Activated naive CD8-positive, alpha-beta T cell treated with anti-CD3 and anti-CD28 coated beads, Interleukin-2, amount 10 ng/mL, durations not matched to agents 7 days and 5 days (primary cell): ENCODE data around the gene MR1. TPM values are rescaled to one million over a fixed set of nuclear protein-coding genes. Genes with fewer than 3 reads are reported as not detected.
"Not testable (repeated sequence)": the region's sequence is repeated elsewhere in the genome, so short reads cannot be mapped to it uniquely, and the experiment has no call there.

Experiments used
- ATAC-seq: fragments of 150-1000 bp; cut with Tn5 transposase; one replicate; pipeline ENCODE4 v1.10.0; 2021; ENCODE audit warnings: low read depth, moderate library complexity
- POLR2A ChIA-PET: fragments of 350-600 bp; sonication (Branson Sonifier 250); formaldehyde crosslinking; loops from one replicate; lab custom pipeline; 2021; ENCODE audit warnings: antibody characterized with exemption; lab: Charles Lee
- DNase-seq: peaks from one replicate; pipeline ENCODE4 v3.0.0; 2021
- H3K27ac Mint-ChIP-seq: one replicate; pipeline ENCODE4 v1.8.0; 2022; ENCODE audit warnings: mild to moderate bottlenecking, mixed read lengths
- H3K27me3 Mint-ChIP-seq: one replicate; pipeline ENCODE4 v1.8.0; 2022; ENCODE audit warnings: mild to moderate bottlenecking, moderate library complexity, mixed read lengths
- H3K36me3 Mint-ChIP-seq: one replicate; pipeline ENCODE4 v1.8.0; 2021; ENCODE audit warnings: mild to moderate bottlenecking, mixed read lengths
- H3K4me1 Mint-ChIP-seq: one replicate; pipeline ENCODE4 v1.8.0; 2021; ENCODE audit warnings: mixed read lengths
- H3K4me3 Mint-ChIP-seq: one replicate; pipeline ENCODE4 v1.8.0; 2022; ENCODE audit warnings: mild to moderate bottlenecking, moderate library complexity, mixed read lengths
- H3K9me3 Mint-ChIP-seq: one replicate; pipeline ENCODE4 v1.8.0; 2021; ENCODE audit warnings: mixed read lengths
- total RNA-seq, 2 experiments: library from RNA; stranded (reverse); gene quantifications; one replicate each; pipeline ENCODE4 v1.2.3, GENCODE V29; 2021

MR1 gene
- total RNA-seq, 2 experiments from 2014 or later = 39.2 to 40.0 TPM

DNA sequence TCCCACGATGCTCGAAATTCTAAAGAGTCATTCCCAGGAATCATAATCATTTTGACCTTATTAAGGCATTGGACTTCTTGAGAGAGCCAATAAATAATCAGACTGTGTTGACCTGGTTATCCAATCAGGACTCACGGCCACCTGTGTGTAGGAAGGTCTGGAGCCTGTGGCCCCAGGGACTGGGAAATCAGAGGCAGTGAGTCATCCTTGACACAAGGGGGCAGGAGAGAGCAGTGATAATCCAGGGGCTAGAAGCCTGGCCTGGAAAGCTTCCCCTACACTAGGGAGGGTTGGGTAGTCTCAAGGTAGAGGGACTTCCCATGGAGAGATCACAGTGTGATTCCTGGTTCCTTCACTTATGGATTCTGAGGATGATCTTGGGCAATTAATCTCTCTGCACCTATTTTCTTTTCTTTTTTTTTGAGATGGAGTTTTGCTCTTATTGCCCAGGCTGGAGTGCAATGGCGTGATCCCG lies 4.7 kb downstream of the MR1 start:
- DNase-seq = peak; percentile 46
- Mint-ChIP-seq H3K27ac (no peak overlapping the region), H3K4me3 (no peak overlapping the region), H3K27me3 (no peaks in the 10 kb centered on the region), H3K4me1 (peaks cover 67% of the 10 kb centered on the region), H3K36me3 (peaks cover 22% of the 10 kb centered on the region), H3K9me3 (no peaks in the 10 kb centered on the region)
- peak; percentile 54 for ATAC-seq
- POLR2A ChIA-PET = interaction anchor here (1.0 to 1.9 kb wide), 4 partner anchors 52 to 536 kb away, joined by 3 to 6 read pairs (median 4); partner anchors contain the start of gene ACBD6

DNA sequence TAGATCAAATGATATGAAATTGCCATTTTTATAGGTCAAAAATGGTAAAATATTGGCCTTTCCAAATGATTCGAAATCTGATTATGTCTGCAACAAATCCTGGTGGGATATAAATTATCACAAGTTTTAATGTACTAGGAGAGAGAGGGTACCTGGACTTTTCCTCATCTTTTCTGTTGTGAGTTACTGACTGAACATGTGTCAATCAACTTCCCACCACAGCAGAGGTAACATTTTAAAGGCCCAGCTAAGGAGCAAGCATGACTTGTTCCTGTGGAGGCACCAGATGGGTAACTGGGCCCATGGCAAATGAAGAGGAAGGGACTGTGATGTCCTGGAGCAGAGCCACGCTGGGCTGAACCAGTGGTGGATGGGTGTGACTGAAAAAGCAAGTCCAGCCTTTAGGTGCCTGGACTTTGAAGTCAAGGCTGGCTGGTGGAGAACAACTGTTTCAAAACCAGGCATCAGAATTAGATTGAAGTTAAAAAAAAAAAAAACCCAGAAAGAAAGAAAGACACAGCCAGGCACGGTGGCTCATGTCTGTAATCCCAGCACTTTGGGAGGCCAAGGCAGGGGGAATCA lies 6.6 kb downstream of the MR1 start:
- Mint-ChIP-seq H3K27me3 (no peaks in the 10 kb centered on the region), H3K4me3 (no peak overlapping the region), H3K27ac (no peak overlapping the region), H3K36me3 (peaks cover 25% of the 10 kb centered on the region), H3K4me1 (peaks cover 72% of the 10 kb centered on the region), H3K9me3 (no peaks in the 10 kb centered on the region)
- ATAC-seq (no peak), DNase-seq (no peak)
- POLR2A ChIA-PET = interaction anchor here (0.5 kb wide), 1 partner anchor 17 kb away, joined by 5 read pairs; no protein-coding TSS in a partner anchor

DNA sequence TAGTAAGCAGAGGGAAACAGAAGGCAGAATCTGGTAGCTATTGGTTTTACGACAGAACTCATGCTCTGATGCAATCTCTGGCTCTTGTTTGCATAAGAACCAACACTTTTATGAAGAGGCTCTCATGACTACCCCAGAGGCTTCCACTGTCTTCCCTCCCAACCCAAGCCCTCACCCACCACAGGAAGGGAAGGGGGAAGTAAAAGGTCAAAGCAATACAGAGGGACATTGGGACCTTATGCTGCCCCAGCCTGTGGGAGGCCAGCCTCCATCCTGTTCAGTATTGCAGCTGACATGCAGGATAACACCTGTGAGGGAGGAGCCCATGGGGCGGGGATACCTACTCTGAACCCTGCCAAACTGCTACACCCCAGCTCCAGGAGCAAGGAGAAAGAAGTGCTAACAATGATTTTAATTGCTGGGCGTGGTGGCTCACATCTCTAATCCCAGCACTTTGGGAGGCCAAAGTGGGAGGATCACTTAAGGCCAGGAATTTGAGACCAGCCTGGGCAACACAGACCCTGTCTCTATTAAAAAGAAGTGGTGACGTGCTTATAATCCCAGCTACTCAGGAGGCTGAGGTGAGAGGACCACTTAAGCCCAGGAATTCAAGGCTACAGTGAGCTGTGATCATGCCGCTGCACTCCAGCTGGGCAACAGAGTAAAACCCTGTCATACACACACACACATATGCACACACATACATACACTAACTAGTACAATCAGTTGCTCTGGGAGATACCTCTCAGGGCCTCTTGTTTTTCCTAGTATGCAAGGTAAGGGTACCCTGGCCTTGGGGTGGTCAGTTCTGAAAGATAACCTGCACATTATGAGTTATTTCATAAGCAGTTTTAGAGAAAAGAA lies 9.5 kb downstream of the MR1 start:
- Mint-ChIP-seq H3K9me3 (no peaks in the 10 kb centered on the region), H3K36me3 (peaks cover 29% of the 10 kb centered on the region), H3K27ac (peak overlapping the region; percentile 63), H3K4me3 (no peak overlapping the region), H3K27me3 (no peaks in the 10 kb centered on the region), H3K4me1 (peaks cover 50% of the 10 kb centered on the region)
- no peak for ATAC-seq
- no peak for DNase-seq
- POLR2A ChIA-PET = interaction anchor here (1.0 to 1.6 kb wide), 3 partner anchors 9 to 21 kb away, joined by 3 to 4 read pairs (median 3); no protein-coding TSS in a partner anchor

DNA sequence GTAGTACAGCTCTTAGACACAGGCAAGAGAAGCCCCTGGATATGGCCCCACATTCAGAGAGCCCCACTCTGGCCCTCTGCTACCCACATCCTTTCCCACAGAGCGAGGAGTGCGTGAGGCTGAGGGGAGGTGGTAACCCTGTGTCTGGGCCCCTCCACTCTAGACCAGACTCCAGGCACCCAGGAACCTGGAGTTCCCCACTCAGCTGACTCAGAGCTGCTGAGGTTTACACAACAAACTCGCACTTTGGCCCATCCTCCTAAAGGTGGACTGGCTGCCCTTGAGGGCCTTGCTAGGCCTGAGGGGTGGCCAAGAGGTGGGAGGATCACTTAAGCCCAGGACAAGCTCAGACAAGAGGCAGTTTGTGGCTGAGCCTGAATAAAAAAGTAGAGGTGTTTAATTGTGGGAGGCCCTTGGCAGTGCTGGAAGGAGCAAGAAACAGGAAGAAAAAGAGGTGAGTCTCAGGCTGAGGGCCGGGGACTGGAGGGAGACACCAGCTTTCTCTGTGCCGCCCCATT lies 10.7 kb downstream of the MR1 start:
- Mint-ChIP-seq H3K4me3 (peak overlapping the region; percentile 43), H3K27me3 (no peaks in the 10 kb centered on the region), H3K9me3 (no peaks in the 10 kb centered on the region), H3K27ac (peak overlapping the region; percentile 77), H3K4me1 (peaks cover 43% of the 10 kb centered on the region), H3K36me3 (peaks cover 25% of the 10 kb centered on the region)
- POLR2A ChIA-PET = interaction anchor here (1.0 to 1.5 kb wide), 2 partner anchors 10 to 12 kb away, joined by 3 read pairs; no protein-coding TSS in a partner anchor
- DNase-seq (peak; percentile 54), ATAC-seq (peak; percentile 95)

DNA sequence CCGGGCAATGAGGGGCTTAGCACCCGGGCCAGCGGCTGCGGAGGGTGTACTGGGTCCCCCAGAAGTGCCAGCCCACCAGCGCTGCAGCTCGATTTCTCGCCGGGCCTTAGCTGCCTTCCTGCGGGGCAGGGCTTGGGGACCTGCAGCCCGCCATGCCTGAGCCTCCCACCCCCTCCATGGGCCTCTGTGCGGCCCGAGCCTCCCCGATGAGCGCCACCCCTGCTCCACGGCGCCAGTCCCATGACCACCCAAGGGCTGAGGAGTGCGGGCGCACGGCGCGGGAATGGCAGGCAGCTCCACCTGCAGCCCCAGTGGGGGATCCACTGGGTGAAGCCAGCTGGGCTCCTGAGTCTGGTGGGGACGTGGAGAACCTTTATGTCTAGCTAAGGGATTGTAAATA lies 12.2 kb downstream of the MR1 start:
- H3K9me3 Mint-ChIP-seq, H3K27ac Mint-ChIP-seq, ATAC-seq, H3K4me3 Mint-ChIP-seq, POLR2A ChIA-PET, DNase-seq, H3K27me3 Mint-ChIP-seq: not testable (repeated sequence)
- H3K4me1 Mint-ChIP-seq = peaks cover 33% of the 10 kb centered on the region
- H3K36me3 Mint-ChIP-seq = peaks cover 22% of the 10 kb centered on the region

DNA sequence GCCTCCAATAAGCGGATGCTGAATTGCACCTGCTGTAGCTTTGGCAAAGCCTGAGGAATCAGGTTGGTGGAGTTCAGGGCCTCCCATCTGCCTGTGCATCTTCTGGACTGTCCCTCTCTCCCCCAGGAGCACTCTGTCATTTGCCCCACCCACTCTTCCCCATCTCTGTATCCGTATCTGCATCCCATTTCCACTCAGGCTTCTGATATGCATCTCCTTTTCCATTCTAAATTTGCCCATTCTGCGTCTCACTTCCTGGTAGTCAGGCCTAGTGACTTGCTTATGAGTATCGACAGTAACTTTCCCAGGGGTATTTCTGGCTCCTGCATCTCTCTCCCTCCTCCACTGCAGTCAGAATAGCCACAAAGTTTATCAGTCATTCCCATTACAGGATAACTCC lies 15.6 kb downstream of the MR1 start:
- Mint-ChIP-seq H3K27ac (no peak overlapping the region), H3K4me3 (no peak overlapping the region), H3K9me3 (no peaks in the 10 kb centered on the region), H3K36me3 (peaks cover 32% of the 10 kb centered on the region), H3K27me3 (no peaks in the 10 kb centered on the region), H3K4me1 (peaks cover 10% of the 10 kb centered on the region)
- DNase-seq (no peak), ATAC-seq (no peak)
- POLR2A ChIA-PET = no interaction called here

DNA sequence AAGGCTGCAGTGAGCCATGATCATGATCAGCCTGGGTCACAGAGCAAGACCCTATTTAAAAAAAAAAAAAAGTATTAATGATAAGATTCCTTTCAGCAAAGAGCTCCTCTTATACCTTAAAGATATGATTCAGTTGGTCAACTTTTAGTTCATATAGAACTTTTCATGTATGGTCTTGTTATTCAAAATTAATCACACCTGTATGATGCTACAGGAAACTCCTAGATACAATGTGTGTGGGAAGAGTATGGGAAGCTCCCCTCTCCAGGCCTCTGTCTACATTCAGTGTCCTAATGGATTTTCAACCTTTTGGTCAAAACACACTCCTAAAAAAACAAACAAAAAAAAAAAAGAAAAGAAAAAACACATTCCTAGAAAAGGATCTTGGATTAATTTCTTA lies 17.1 kb downstream of the MR1 start:
- Mint-ChIP-seq H3K27ac (peak overlapping the region; percentile 37), H3K4me3 (no peak overlapping the region), H3K27me3 (no peaks in the 10 kb centered on the region), H3K4me1 (no peaks in the 10 kb centered on the region), H3K9me3 (no peaks in the 10 kb centered on the region), H3K36me3 (peaks cover 34% of the 10 kb centered on the region)
- DNase-seq (no peak), ATAC-seq (no peak)
- POLR2A ChIA-PET = no interaction called here

DNA sequence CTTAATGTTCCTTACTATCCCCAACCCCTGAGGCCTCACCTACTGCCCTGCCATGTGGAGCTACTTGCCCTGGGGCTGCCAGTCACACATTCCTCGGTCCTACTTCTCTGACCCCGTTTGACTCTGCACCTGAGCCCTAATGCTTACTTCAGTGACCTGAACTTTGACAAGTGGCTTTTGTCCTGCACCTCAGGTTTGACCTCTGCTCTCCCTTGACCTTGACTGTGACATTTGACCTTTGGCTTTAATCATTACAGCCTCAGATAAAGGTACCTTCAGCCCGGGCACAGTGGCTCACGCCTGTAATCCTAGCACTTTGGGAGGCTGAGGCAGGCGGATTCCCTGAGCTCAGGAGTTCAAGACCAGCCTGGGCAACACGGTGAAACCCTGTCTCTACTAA lies 22.8 kb downstream of the MR1 start:
- H3K27ac Mint-ChIP-seq = no peak overlapping the region
- no peak overlapping the region for H3K4me3 Mint-ChIP-seq
- H3K9me3 Mint-ChIP-seq = peaks cover 5% of the 10 kb centered on the region
- H3K27me3 Mint-ChIP-seq = no peaks in the 10 kb centered on the region
- H3K4me1 Mint-ChIP-seq = no peaks in the 10 kb centered on the region
- no peak for ATAC-seq
- peaks cover 54% of the 10 kb centered on the region for H3K36me3 Mint-ChIP-seq
- DNase-seq = no peak
- POLR2A ChIA-PET = interaction anchor here (1.2 kb wide), 1 partner anchor 13 kb away, joined by 3 read pairs; no protein-coding TSS in a partner anchor

DNA sequence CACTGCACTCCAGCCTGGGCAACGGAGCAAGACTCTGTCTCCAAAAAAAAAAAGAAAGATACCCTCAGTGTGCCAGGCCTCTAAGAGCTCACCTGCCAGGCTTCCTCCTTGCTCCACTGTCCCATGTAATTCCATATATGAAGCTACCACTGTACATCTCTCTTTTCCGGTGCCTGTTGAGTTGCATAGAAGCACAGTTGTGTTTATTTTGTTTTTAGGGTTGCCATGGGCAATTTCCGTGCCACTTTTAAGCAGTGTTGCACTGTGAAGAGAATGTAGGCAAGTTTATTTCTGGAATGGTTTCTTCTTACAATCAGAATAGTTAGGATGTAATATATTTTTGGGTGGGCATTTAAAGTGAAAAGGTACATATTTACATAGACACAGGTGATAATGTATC lies 23.3 kb downstream of the MR1 start:
- no peak overlapping the region for H3K4me3 Mint-ChIP-seq
- peaks cover 53% of the 10 kb centered on the region for H3K36me3 Mint-ChIP-seq
- H3K27ac Mint-ChIP-seq = no peak overlapping the region
- peaks cover 5% of the 10 kb centered on the region for H3K9me3 Mint-ChIP-seq
- no peak for DNase-seq
- H3K4me1 Mint-ChIP-seq = peaks cover 4% of the 10 kb centered on the region
- POLR2A ChIA-PET = interaction anchor here (1.2 kb wide), 1 partner anchor 13 kb away, joined by 3 read pairs; no protein-coding TSS in a partner anchor
- no peak for ATAC-seq
- no peaks in the 10 kb centered on the region for H3K27me3 Mint-ChIP-seq

DNA sequence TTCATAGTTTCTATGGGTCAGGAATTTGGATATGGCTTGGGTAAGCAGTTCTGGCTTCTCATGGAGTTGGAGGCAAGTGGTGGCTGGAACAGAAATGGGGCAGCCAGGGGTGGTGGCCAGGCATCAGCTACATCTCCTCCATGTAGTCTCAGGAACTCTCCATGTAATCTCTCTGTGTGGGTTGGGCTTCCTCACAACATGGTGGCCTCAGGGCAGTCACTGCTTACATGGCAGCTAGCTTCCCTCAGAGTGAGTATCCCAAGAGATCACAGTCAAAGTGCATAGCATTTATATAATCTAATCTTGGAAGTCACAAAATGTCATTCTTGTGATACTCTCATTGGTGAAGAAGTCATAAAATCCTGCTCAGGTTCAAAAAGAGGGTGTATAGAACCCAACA lies 25.7 kb downstream of the MR1 start:
- POLR2A ChIA-PET = no interaction called here
- H3K4me1 Mint-ChIP-seq = peaks cover 17% of the 10 kb centered on the region
- H3K9me3 Mint-ChIP-seq = peaks cover 5% of the 10 kb centered on the region
- ATAC-seq (no peak), DNase-seq (no peak)
- no peak overlapping the region for H3K27ac Mint-ChIP-seq
- H3K36me3 Mint-ChIP-seq = peaks cover 46% of the 10 kb centered on the region
- H3K4me3 Mint-ChIP-seq = no peak overlapping the region
- H3K27me3 Mint-ChIP-seq = no peaks in the 10 kb centered on the region

DNA sequence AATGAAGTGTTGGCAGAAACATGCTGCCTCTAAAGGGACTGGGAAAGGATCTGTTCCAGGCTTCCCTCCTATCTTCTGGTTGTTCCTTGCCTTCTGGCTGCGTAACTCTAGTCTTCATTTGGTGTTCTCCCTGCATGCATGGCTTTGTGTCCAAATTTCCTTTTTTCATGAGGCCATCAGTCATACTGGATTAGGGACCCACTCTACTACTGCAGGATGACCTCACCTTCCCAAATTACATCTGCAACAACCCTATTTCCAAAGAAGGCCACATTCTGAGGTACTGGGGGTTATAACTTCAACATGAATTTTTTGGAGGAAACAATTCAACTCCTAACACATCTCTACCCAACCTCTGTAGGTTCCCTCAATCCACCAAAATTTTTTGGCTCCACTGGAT lies 26.3 kb downstream of the MR1 start:
- H3K4me1 Mint-ChIP-seq = peaks cover 17% of the 10 kb centered on the region
- peaks cover 5% of the 10 kb centered on the region for H3K9me3 Mint-ChIP-seq
- H3K27ac Mint-ChIP-seq = no peak overlapping the region
- no peaks in the 10 kb centered on the region for H3K27me3 Mint-ChIP-seq
- POLR2A ChIA-PET = no interaction called here
- H3K4me3 Mint-ChIP-seq = no peak overlapping the region
- no peak for ATAC-seq
- DNase-seq = no peak
- H3K36me3 Mint-ChIP-seq = peaks cover 43% of the 10 kb centered on the region

DNA sequence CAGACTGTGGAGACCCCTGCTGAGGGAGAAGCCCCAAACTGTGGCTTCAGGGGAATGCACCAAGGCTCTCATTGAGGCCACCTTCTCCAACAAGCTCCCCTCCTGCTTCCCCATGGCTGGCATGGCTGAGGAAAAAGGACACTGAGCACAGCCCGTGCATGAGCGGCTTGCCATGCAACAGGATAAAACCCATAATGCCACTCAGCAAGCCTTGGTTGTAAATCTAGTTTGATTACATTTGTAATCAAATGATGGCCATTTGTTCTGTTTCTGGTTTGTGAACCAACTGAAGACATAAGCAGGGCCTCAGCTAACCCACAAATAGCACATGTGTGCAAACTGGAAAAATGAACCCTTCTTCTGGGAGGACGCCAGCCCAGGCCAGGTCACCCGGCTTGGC lies 27.2 kb downstream of the MR1 start:
- H3K27me3 Mint-ChIP-seq, H3K9me3 Mint-ChIP-seq, H3K4me3 Mint-ChIP-seq, POLR2A ChIA-PET, ATAC-seq, DNase-seq: not testable (repeated sequence)
- H3K36me3 Mint-ChIP-seq = peaks cover 37% of the 10 kb centered on the region
- peaks cover 17% of the 10 kb centered on the region for H3K4me1 Mint-ChIP-seq
- peak overlapping the region; percentile 3 for H3K27ac Mint-ChIP-seq

DNA sequence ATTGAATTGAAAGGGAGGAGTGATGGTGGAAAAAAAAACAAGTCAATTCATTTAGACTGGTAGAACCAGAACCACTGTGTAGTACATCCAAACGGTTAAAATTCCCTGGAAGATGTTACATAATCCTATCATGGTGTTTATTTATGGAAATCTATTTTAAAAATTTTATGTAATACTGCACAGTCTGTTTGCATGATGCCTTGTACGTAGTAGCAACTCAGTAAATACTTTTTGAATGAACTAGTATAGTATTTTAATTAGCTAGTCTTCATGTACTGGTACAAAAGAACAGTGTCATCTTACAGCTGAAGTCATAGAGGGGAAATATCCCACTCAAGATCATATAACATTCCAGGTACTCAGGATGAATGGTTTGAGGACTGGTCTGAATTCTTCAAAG lies 27.7 kb downstream of the MR1 start:
- peak overlapping the region; percentile 83 for H3K27ac Mint-ChIP-seq
- peaks cover 35% of the 10 kb centered on the region for H3K36me3 Mint-ChIP-seq
- H3K27me3 Mint-ChIP-seq = no peaks in the 10 kb centered on the region
- H3K9me3 Mint-ChIP-seq = peaks cover 5% of the 10 kb centered on the region
- DNase-seq = no peak
- POLR2A ChIA-PET = interaction anchor here (1.9 to 2.3 kb wide), 2 partner anchors 29 to 44 kb away, joined by 10 to 19 read pairs; no protein-coding TSS in a partner anchor
- peaks cover 17% of the 10 kb centered on the region for H3K4me1 Mint-ChIP-seq
- no peak for ATAC-seq
- no peak overlapping the region for H3K4me3 Mint-ChIP-seq
